ENCODE results near the gene PPP4R1.

PPP4R1 gene

GRCh38 chr18:9594823-9595596, 19.3 kb downstream of the PPP4R1 start:
- DNase-seq (ENCODE audit: low spot score) = no peak

- no peak for DNase-seq (ENCODE audit: low spot score)
Measured at GRCh38 chr18:9587924-9588323, 26.4 kb downstream of the PPP4R1 start.

GRCh38 chr18:9586814-9587213, 27.5 kb downstream of the PPP4R1 start:
- DNase-seq (ENCODE audit: low spot score) = no peak

- DNase-seq (ENCODE audit: low spot score) = no peak
Measured at GRCh38 chr18:9581667-9582066, 32.7 kb downstream of the PPP4R1 start.

DNA sequence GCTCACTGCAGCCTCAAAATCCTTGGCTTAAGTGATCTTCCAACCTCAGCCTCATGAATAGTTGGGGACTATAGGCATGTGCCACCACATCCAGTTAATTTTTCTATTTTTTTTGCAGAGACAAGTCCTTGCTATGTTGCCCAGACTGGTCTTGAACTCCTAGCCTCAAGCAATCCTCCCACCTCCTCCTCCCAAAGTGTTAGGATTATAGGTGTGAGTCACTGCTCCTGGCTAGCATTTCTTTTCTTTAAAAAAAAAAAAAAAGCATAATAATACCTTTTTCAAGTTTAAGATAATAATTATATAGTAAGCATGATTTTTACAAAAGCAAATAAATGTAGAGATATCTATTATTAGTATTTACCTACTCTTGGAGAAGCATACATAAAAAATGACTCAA, 36.1 kb downstream of the PPP4R1 start:
- no peak for DNase-seq (ENCODE audit: low spot score)

DNA sequence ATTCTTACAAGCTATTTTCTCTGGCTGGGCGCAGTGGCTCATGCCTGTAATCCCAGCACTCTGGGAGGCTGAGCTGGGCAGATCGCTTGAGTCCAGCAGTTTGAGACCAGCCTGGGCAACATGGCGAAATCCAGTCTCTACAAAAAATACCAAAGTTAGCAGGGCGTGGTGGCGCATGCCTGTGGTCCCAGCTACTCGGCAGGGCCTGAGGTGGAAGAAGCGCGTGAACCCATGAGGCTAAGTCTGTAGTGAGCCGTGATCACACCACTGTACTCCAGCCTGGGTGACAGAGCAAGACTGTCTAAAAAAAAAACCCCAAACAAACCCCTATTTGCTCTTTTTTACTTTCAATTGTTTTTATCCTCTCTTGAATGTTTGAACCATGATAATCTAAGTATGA, 37.0 kb downstream of the PPP4R1 start:
- DNase-seq (ENCODE audit: low spot score) = no peak

- DNase-seq (ENCODE audit: low spot score) = peak; percentile 93
Measured at GRCh38 chr18:9575558-9575957, 38.8 kb downstream of the PPP4R1 start.

DNA sequence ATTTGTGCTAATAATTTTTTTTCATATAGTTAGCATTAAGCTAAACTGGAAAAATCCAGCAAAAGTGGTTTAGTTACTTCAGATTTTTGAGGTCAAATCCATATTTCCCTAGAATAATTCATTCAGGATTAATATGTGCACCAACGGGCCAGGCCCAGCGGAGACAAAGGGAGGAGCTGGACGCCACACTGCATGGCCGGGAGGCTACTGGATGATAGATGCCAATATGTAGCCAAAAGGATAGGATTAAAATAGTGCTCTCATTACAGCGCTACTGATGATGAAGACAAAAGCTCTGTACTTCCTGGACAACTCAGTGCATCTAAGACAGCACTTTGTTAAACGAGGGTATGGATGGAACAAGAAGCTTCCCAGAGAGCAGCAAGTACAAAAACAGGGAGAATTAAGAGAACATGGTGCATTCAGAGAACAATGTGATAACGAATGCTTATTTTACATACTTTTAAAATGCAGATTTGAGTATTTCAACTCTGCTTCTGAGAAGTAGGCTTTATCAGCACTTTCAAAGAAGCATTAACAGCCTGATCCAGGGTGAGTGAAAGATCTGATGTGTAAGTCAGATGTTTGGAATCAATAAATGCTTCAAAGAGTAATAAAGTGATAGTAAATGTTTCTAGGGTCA, 39.8 kb downstream of the PPP4R1 start:
- DNase-seq (ENCODE audit: low spot score) = no peak

DNA sequence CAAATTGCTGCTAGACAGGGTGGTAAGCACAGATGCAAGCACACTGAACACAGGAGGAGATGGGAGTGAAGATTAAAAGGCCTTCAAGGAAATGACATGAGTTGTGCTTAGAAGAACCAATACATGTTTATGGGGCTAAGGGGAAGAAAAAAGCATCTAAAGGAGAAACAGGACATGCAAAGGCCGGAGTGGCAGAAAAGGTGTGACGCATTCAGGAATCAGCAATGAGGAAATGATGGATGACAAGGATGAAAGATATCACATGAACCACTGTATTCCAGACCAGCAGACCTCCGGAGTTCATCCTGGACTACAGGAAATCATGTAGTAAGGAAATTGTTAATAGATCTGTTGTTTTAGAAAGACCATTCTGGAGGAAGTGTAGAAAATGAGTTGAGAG, 42.8 kb downstream of the PPP4R1 start:
- DNase-seq (ENCODE audit: low spot score) = no peak

- no peak for DNase-seq (ENCODE audit: low spot score)
Measured at GRCh38 chr18:9570255-9570654, 44.1 kb downstream of the PPP4R1 start.

GRCh38 chr18:9569178-9569577, 45.2 kb downstream of the PPP4R1 start:
- no peak for DNase-seq (ENCODE audit: low spot score)

DNA sequence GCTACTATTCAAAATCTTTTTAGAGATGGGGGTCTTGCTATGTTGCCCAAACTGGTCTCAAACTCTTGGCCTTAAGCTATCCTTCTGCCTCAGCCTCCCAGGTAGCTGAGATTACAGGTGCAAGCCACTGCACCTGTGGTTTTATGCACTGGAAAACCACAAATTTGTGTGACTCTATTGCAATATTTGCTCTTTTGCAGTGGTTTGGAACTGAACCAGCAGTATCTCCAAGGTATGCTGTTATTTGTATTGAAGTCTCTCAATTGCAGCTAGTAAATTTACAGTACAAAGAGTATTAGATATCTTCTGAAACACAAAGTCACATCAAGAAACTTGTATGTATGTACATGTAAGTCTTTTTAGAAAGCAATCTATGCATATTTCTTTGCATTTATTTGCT, 46.2 kb downstream of the PPP4R1 start:
- DNase-seq (ENCODE audit: low spot score) = no peak

GRCh38 chr18:9565407-9565806, 49.0 kb downstream of the PPP4R1 start:
- no peak for DNase-seq (ENCODE audit: low spot score)

DNA sequence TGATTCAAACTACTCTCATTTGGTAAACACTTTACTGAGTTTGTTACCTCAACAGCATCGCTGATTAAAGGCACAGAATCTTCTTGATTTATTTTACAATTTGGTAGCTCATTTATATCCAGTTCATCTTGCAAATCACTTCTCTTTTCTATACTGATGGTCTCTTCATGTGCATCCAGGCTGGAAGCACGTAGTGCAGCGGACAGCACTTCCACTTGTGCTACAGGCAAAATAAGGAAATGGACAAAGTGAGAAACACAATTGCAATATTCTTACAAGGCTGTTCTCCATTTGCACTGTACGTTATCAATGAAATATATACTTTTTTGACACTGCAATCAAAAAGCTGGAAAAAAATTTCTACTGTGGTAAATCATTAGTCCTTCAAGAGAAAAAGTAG, 51.0 kb downstream of the PPP4R1 start:
- no peak for DNase-seq (ENCODE audit: low spot score)

GRCh38 chr18:9562584-9562983, 51.8 kb downstream of the PPP4R1 start:
- no peak for DNase-seq (ENCODE audit: low spot score)

GRCh38 chr18:9561759-9562158, 52.6 kb downstream of the PPP4R1 start:
- no peak for DNase-seq (ENCODE audit: low spot score)

DNA sequence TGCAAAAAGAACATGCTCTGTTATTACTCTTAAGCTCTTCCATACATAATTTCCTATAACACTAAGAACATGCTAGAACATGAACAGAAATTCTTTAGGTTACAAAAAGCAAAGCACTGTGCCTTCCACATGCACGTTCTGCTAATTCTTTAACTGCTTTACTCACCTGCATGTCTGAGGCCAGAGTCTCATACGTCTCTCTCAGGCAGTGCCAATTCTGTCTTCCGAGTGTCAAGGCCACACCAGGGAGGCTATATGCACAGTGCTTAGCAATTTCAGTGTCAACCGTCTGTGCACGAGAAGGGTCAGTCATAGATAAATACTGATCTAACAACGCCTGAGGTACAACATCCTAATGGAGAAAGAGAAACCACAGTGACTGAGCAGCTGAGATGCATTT, 55.1 kb downstream of the PPP4R1 start:
- DNase-seq (ENCODE audit: low spot score) = no peak

GRCh38 chr18:9558387-9559064, 55.8 kb downstream of the PPP4R1 start:
- DNase-seq (ENCODE audit: low spot score) = no peak

DNA sequence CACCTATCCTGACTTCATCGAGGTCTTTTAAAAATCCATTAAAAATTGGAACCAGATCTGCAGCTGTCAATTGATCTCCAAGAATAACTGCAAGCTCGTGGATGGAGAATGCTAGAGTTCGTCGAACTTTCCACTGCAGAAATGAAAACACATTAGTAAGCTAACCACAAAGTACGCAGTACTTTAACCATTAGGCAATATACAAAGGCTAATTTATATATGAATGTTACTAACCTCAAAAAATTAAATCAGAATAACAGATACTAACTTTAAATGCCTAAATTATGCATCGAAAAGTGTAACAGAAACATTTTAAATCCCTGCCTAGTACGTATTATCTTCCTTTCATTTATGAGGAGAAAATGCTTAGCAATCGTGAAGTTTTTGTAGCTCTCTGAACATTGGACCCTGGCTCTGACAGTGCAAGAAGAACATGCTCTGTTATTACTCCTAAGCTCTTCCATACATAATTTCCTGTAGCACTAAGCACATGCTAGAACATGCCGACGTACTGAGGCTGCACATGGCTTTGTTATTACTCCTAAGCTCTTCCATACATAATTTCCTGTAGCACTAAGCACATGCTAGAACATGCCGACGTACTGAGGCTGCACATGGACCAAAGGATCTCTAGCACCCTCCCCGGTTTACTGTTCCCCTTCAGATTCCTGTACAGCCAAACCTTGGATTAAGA, 57.0 kb downstream of the PPP4R1 start:
- no peak for DNase-seq (ENCODE audit: low spot score)

- no peak for DNase-seq (ENCODE audit: low spot score)
Measured at GRCh38 chr18:9552616-9553015, 61.7 kb downstream of the PPP4R1 start.

DNA sequence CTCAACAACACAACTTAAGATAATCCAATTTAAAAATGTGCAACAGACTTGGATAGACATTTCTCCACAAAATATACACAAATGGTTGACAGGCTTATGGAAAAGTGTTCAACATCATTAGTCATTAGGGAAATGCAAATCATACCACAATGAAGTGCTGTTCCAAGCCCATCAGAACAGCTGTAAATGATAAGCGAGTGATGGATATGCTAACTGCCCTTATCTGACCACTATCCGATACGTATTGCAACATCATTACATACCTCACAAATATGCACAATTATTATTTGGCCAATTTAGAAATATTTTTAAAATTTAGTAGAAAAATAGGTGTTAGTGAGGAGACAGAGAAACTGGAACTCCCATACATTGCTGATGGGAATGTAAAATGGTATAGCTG, 62.2 kb downstream of the PPP4R1 start:
- DNase-seq (ENCODE audit: low spot score) = no peak

DNA sequence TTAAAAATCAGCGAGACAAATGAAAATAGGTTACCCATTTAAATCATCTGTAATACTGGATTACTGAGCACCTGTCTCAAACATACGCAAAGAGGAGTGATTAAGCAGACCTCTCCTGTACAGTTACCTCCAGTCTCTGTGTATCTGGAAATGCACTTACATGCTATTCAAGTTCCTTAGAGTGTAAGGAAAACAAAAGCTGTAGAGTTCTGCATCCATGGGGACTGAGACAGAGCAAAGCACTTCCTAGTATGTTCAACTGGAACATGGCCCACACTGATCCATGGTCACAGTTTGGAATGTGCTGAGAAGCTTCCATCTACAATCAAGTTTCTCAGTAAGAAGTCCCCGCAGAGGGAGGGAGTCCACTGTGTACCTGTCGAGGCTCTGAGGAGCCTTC, 63.9 kb downstream of the PPP4R1 start:
- no peak for DNase-seq (ENCODE audit: low spot score)

GRCh38 chr18:9549405-9549804, 65.0 kb downstream of the PPP4R1 start:
- DNase-seq (ENCODE audit: low spot score) = no peak
